DMS 273 (cell line): Measurements from ENCODE around the gene OAS3.
A peak's percentile ranks its signal among the peaks of the same experiment; 100 is the strongest.
"Not testable (repeated sequence)": the region's sequence is repeated elsewhere in the genome, so short reads cannot be mapped to it uniquely, and the experiment has no call there.

Experiments
- DNase-seq: peaks from one replicate; lab custom pipeline; 2025; ENCODE audit not compliant: unreplicated experiment; lab: John Stamatoyannopoulos, UW

The OAS3 gene

DNA sequence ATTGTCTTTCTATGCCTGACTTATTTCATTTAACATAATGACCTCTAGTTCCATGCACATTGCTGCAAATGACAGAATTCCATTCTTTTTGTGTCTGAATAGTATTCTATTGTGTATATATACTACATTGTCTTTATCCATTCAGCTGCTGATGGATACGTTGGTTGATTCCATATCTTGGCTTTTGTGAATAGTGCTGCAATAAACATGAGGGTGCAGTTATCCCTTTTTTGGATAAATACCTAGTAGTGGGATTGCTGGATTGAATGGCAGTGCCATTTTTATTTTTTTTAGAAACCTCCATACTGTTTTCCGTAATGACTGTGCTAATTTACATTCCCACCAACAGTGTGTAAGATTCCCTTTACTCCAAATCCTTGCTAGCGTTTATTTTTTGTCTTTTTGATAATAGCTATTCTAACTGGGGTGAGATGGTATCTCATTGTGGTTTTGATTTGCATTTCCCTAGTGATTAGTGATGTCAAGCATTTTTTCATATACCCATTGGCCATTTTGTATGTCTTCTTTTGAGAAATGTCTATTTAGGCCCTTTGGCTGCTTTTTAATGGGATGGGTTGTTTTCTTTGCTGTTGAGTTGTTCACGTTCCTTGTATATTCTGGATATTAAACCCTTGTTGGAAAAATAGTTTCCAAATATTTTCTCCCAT lies 42.4 kb downstream of the OAS3 start:
- no peak for DNase-seq

DNA sequence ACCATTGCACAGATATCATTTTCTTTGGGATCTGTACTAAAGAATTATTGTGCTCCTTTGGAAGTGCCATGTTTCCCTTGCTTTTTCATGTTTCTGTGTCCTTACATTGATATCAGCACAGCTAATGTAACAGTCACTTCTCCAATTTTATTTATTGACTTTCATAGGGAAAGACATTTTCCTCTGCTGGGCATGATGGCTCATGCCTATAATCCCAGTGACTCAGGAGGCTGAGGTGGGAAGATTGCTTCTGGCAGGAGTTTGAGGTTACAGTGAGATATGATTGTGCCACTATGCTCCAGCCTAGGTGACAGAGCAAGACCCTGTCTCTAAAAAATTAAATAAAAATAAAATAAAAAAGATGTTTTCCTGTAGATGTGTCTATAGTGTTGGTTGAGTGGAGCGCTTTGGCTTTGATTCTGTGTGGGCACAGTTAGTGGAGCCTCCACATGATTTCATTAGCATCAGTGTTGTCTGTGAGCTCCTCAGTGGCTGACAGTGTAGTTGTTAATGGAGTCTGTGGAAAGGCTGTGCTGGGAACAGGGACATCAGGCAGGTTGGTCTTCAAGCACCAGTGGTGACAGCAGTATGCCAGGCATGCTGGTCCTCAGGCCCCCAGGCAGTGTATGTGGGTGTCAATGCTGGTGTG lies 47.5 kb downstream of the OAS3 start:
- DNase-seq, result no peak

DNA sequence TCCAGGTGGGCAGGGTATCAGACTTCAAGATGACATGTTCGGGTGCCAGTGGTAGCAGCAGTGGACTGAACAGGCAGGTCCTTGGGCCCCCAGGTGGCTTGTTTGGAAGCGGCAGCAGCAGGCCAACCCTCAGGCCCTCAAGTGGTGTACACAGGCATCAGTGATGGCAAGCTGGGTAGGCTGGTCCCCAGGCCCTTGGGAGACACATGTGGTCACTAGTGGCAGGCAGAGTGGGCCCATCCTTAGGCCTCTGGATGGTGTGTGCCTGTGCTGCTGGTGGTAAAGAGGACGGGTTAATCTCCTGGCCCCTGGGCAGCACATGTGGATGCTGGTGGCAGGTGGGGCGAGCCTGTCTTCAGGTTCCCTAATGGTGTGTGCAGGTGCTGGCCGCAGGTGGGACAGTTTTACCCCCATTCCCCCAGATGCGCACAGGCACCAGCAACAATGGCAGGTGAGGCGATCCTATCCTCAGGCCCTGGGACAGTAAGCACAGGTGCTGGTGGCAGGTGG lies 48.1 kb downstream of the OAS3 start:
- no peak for DNase-seq

DNA sequence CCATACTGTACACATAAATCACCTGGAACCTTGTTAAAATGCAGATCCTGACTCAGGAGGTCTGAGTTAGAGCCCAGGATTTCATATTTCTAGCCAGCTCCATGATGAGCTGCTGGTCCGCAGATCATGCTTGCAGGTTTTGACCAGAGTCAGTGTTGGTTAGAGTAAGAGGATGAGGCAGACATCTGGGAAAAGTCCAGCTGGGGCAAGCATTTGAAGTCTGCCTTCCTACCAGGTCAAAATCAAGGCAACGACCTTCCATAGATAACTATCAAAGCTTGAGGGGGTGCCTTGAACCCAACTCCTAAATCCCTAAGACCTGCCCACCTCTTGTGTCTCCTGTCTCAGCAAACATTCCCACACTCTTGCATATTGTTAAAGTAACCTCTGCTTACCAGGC lies 49.3 kb downstream of the OAS3 start:
- DNase-seq, result no peak

- DNase-seq, result no peak
These were observed 50.0 kb downstream of the OAS3 start for GRCh38 chr12:112988224-112988623.

DNA sequence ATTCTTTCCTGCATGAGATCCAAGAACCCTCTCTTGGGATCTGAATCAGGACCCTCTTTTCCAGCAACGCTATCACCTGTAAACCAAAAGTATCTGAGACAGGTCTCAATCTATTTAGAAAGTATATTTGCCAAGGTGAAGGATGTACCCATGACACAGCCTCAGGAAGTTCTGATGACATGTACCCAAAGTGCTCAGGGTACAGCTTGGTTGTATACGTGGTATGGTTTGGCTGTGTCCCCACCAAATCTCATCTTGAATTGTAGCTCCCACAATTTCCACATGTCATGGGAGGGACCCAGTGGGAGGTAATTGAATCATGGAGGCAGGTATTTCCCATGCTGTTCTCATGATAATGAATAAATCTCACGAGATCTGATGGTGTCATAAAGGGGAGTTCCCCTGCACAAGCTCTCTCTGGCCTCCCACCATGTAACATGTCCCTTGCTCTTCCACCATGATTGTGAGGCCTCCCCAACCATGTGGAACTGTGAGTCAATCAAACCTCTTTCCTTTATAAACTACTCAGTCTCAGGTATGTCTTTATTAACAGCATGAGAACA lies 50.6 kb downstream of the OAS3 start:
- DNase-seq, result not testable (repeated sequence)

GRCh38 chr12:112989806-112990205 lies 51.5 kb downstream of the OAS3 start:
- DNase-seq, result no peak

GRCh38 chr12:112992541-112993398 lies 54.5 kb downstream of the OAS3 start:
- peak; percentile 74 for DNase-seq

- no peak for DNase-seq
These were observed 56.7 kb downstream of the OAS3 start for GRCh38 chr12:112995008-112995407.

GRCh38 chr12:112996501-112996900 lies 58.2 kb downstream of the OAS3 start:
- DNase-seq, result no peak

DNA sequence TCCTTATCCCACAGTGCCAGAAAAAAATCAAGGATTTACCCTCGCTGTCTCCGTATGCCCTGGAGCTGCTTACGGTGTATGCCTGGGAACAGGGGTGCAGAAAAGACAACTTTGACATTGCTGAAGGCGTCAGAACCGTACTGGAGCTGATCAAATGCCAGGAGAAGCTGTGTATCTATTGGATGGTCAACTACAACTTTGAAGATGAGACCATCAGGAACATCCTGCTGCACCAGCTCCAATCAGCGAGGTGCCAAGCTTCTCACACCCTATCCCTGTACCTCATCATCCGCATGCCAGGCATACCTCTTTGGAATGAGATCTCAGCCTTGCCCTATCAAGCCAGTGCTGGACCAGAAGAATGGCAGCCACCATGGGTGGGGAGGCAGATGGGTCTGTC lies 59.2 kb downstream of the OAS3 start:
- DNase-seq, result no peak

- peak; percentile 11 for DNase-seq
These were observed 60.9 kb downstream of the OAS3 start for GRCh38 chr12:112998987-112999767.

GRCh38 chr12:113000433-113000832 lies 62.2 kb downstream of the OAS3 start:
- DNase-seq, result no peak

DNA sequence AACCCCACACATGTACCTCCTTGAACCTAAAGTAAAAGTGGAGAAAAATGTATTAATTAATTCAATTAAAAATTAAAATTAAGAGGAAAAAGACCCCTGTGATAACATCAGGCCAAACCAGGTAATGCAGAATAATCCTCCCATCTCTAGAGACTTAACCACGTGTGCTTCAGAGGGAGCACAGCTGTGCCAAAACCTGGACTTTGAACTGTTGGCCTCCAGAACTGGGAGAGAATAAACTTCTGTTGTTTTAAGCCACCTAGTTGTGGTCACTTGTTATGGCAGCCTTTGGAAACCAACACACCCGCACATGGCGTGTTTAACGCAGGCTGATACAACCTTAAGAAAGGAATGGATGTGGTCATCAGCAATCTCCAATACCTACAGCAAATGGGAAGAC lies 63.9 kb downstream of the OAS3 start:
- peak; percentile 16 for DNase-seq

DNA sequence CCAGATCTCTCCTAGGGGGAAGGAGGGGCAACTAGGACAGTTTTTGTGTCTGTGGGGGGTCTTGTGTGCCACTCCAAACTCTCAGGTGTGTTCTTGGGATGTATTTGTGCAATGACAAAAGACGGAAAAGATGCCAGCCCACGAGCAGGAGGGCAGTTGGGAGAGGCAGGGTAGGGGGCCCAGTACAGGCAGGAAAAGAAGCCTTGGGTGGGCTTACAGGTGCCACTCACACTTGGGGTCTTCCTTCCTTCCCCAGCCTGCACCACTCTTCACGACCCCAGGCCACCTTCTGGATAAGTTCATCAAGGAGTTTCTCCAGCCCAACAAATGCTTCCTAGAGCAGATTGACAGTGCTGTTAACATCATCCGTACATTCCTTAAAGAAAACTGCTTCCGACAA lies 64.4 kb downstream of the OAS3 start:
- no peak for DNase-seq

- no peak for DNase-seq
These were observed 65.4 kb downstream of the OAS3 start for GRCh38 chr12:113003636-113004035.

DNA sequence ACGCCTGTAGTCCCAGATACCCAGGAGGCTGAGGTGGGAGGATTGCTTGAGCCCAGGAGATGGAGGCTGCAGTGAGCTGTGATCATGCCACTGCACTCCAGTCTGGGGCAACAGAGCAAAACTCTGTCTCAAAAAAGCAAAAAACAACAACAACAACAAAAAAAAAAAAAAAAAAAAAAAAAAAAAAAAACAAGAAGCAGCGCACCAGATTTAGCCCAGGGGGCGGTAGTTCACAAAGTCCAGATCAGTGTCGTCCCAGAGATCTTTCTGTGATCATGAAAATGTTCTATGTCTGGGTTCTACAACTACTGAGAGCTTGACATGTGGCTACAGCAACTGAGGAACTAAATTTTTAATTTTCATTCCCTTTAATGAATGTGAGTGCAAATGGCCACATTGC lies 67.5 kb downstream of the OAS3 start:
- DNase-seq, result no peak

GRCh38 chr12:113006206-113006605 lies 67.9 kb downstream of the OAS3 start:
- DNase-seq, result no peak

DNA sequence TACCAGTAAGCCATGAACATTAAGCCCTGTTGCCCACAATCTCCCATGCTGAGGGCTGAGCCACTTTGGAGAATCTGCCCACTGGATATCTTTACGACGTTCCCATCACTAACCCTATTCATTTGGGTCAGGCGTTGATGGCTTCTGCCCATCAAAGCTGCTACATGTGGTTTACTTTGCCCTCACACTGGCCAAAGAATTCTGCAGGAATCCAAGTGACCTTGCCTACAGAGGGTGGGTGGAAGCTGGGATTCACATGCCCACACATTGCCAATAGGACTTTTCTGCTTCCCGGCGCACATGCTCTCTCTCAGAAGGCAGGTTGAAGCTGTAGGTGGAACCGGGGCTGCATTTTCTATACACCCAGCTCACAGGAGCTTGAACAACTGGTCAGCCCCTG lies 68.4 kb downstream of the OAS3 start:
- no peak for DNase-seq

- DNase-seq, result no peak
These were observed 68.9 kb downstream of the OAS3 start for GRCh38 chr12:113007166-113007565.

- no peak for DNase-seq
These were observed 72.4 kb downstream of the OAS3 start for GRCh38 chr12:113010701-113011100.
